ENCODE data around the gene AMOTL1. TPM values are rescaled to one million over a fixed set of nuclear protein-coding genes. Genes with fewer than 3 reads are reported as not detected.

Gene AMOTL1
- polyA plus RNA-seq, 1 donor from 2014 or later = 10.7 TPM

DNA sequence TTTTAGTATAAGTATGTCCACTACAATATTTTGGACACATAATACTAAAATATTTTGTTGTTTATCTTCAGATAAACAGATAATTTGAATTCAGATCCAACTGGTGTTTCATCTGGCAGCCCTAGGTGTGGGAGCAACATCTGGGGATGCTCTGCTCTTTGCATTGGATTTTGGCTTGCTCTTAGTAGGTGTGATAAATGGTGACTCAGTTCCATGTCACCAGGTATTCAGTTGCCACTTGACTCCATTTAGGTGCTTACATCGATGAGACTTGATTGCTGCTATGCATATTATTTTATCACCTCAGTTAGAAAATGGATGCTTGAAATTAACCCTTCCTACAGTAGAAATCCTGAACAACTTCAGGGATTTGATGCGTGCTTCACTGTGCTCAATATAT is 13.3 kb upstream of the AMOTL1 start:
- TF ChIP-seq POLR2AphosphoS5 (IDR thresholded peaks at IDR 0.05) (no peak), RAD21 (conservative IDR thresholded peaks at IDR 0.05) (no peak), EZH2 (IDR thresholded peaks at IDR 0.05; ENCODE audit: borderline replicate concordance, insufficient read depth, low read length, poor library complexity, severe bottlenecking) (no peak), TAF1 (IDR thresholded peaks at IDR 0.05; ENCODE audit: low read depth) (no peak), SMC3 (conservative IDR thresholded peaks at IDR 0.05; ENCODE audit: poor library complexity) (no peak)
- TF ChIP-seq, protein P1, sequence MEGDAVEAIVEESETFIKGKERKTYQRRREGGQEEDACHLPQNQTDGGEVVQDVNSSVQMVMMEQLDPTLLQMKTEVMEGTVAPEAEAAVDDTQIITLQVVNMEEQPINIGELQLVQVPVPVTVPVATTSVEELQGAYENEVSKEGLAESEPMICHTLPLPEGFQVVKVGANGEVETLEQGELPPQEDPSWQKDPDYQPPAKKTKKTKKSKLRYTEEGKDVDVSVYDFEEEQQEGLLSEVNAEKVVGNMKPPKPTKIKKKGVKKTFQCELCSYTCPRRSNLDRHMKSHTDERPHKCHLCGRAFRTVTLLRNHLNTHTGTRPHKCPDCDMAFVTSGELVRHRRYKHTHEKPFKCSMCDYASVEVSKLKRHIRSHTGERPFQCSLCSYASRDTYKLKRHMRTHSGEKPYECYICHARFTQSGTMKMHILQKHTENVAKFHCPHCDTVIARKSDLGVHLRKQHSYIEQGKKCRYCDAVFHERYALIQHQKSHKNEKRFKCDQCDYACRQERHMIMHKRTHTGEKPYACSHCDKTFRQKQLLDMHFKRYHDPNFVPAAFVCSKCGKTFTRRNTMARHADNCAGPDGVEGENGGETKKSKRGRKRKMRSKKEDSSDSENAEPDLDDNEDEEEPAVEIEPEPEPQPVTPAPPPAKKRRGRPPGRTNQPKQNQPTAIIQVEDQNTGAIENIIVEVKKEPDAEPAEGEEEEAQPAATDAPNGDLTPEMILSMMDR (IDR thresholded peaks at IDR 0.05; ENCODE audit: poor library complexity, severe bottlenecking) = no peak
- TF ChIP-seq, protein P2, sequence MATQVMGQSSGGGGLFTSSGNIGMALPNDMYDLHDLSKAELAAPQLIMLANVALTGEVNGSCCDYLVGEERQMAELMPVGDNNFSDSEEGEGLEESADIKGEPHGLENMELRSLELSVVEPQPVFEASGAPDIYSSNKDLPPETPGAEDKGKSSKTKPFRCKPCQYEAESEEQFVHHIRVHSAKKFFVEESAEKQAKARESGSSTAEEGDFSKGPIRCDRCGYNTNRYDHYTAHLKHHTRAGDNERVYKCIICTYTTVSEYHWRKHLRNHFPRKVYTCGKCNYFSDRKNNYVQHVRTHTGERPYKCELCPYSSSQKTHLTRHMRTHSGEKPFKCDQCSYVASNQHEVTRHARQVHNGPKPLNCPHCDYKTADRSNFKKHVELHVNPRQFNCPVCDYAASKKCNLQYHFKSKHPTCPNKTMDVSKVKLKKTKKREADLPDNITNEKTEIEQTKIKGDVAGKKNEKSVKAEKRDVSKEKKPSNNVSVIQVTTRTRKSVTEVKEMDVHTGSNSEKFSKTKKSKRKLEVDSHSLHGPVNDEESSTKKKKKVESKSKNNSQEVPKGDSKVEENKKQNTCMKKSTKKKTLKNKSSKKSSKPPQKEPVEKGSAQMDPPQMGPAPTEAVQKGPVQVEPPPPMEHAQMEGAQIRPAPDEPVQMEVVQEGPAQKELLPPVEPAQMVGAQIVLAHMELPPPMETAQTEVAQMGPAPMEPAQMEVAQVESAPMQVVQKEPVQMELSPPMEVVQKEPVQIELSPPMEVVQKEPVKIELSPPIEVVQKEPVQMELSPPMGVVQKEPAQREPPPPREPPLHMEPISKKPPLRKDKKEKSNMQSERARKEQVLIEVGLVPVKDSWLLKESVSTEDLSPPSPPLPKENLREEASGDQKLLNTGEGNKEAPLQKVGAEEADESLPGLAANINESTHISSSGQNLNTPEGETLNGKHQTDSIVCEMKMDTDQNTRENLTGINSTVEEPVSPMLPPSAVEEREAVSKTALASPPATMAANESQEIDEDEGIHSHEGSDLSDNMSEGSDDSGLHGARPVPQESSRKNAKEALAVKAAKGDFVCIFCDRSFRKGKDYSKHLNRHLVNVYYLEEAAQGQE (IDR thresholded peaks at IDR 0.05; ENCODE audit: borderline replicate concordance) = no peak
- Histone ChIP-seq H3K4me3 (ENCODE audit: low read length) (no peak overlapping the region), H3K36me3 (ENCODE audit: insufficient read depth, low read length) (no peaks in the 10 kb centered on the region), H4K20me1 (ENCODE audit: insufficient read depth) (no peaks in the 10 kb centered on the region), H2AFZ (ENCODE audit: low read depth, low read length) (no peak overlapping the region), H3K4me2 (ENCODE audit: low read length) (no peak overlapping the region), H3K27ac (ENCODE audit: low read length) (no peak overlapping the region), H3F3A (ENCODE audit: insufficient read depth, low read length, poor library complexity, severe bottlenecking) (no peaks in the 10 kb centered on the region), H3K9ac (ENCODE audit: low read length) (no peak overlapping the region), H3K9me2 (ENCODE audit: insufficient read depth, low read length) (no peaks in the 10 kb centered on the region), H3K9me3 (ENCODE audit: low read length) (no peaks in the 10 kb centered on the region), H3K79me2 (replicated peaks; ENCODE audit: insufficient read depth, low read length) (no peaks in the 10 kb centered on the region), H3K27me3 (ENCODE audit: insufficient read depth, low read depth, low read length) (no peaks in the 10 kb centered on the region)

- no peak overlapping the region for H3K9ac ChIP-seq (ENCODE audit: low read length)
- no peak overlapping the region for H3K4me3 ChIP-seq (ENCODE audit: low read length)
- no peaks in the 10 kb centered on the region for H3K27me3 ChIP-seq (ENCODE audit: insufficient read depth, low read depth, low read length)
- no peaks in the 10 kb centered on the region for H3K36me3 ChIP-seq (ENCODE audit: insufficient read depth, low read length)
- no peaks in the 10 kb centered on the region for H3K79me2 ChIP-seq (replicated peaks; ENCODE audit: insufficient read depth, low read length)
- no peak overlapping the region for H3K4me2 ChIP-seq (ENCODE audit: low read length)
- H3K9me2 ChIP-seq (ENCODE audit: insufficient read depth, low read length) = no peaks in the 10 kb centered on the region
- no peaks in the 10 kb centered on the region for H3K9me3 ChIP-seq (ENCODE audit: low read length)
- TF ChIP-seq POLR2AphosphoS5 (IDR thresholded peaks at IDR 0.05) (no peak), SMC3 (conservative IDR thresholded peaks at IDR 0.05; ENCODE audit: poor library complexity) (no peak), RAD21 (conservative IDR thresholded peaks at IDR 0.05) (no peak)
- TF ChIP-seq, protein P1 (IDR thresholded peaks at IDR 0.05; ENCODE audit: poor library complexity, severe bottlenecking) = no peak
- H3F3A ChIP-seq (ENCODE audit: insufficient read depth, low read length, poor library complexity, severe bottlenecking) = no peaks in the 10 kb centered on the region
- H4K20me1 ChIP-seq (ENCODE audit: insufficient read depth) = no peaks in the 10 kb centered on the region
- H2AFZ ChIP-seq (ENCODE audit: low read depth, low read length) = no peak overlapping the region
- no peak overlapping the region for H3K27ac ChIP-seq (ENCODE audit: low read length)
These were observed 12.7 kb upstream of the AMOTL1 start for GRCh38 chr11:94755494-94755893.
